Prostate gland (tissue), 2 donors: ENCODE data around the gene L3MBTL1. TPM values are rescaled to one million over a fixed set of nuclear protein-coding genes. Genes with fewer than 3 reads are reported as not detected.

Source experiments
- DNase-seq: peaks from one replicate; pipeline ENCODE4 v3.0.0-alpha.2; 2019; ENCODE audit warnings: low spot score
- H3K27ac ChIP-seq, 2 donors: fragments of 200-600 bp; sonication (generic); 2 replicates each; pipeline ENCODE4 v1.5.1; 2017 to 2019
- H3K27me3 ChIP-seq: fragments of 200-600 bp; sonication (generic); replicated peaks from 2 replicates; pipeline ENCODE4 v1.5.1; 2019; ENCODE audit not compliant: insufficient read depth
- H3K36me3 ChIP-seq, 2 donors: fragments of 200-600 bp; sonication (generic); 1 replicate in 1 of 2; 2 replicates in 1 of 2; pipeline versions ENCODE4 v1.5.1 to v1.8.1; 2017 to 2019
- H3K4me1 ChIP-seq: fragments of 200-600 bp; sonication (generic); replicated peaks from 2 replicates; pipeline ENCODE4 v1.5.1; 2019
- H3K4me3 ChIP-seq, 2 donors: fragments of 200-600 bp; sonication (generic); 2 replicates each; pipeline ENCODE4 v1.5.1; 2017 to 2019
- H3K9me3 ChIP-seq: fragments of 200-600 bp; sonication (generic); 2 replicates; pipeline ENCODE4 v1.5.1; 2017
- POLR2A ChIP-seq: fragments of 450-650 bp; IDR thresholded peaks from one replicate; pipeline ENCODE4 v1.6.1; 2016; ENCODE audit warnings: antibody characterized with exemption, mild to moderate bottlenecking
- POLR2AphosphoS5 ChIP-seq: sonication (generic); formaldehyde crosslinking; IDR thresholded peaks from one replicate; pipeline ENCODE4 v1.6.1; 2017; ENCODE audit warnings: antibody characterized with exemption
- WGBS: methylation state at CpG from one replicate; pipeline ENCODE4 v1.1.5; 2018; 5-methylcytosine and 5-hydroxymethylcytosine counted together
- intact Hi-C: fragments of 100-400 bp; cut with DNase I; formaldehyde crosslinking; loops from one replicate; pipeline ENCODE4 v1.14.2; 2022
- total RNA-seq, 2 donors: library from RNA; depleted of rRNA; stranded (reverse); fragments of >200 nt; gene quantifications; one replicate each; pipeline ENCODE4 v1.1.0, GENCODE V29; 2016
- TF ChIP-seq, protein P1 (sequence below), 4 experiments: fragments of 200-600 bp in 2 of 4; fragments of 450-650 bp in 2 of 4; sonication (generic) in 2 of 4; IDR thresholded peaks; 1 replicate in 3 of 4; 2 replicates in 1 of 4; pipeline ENCODE4 v1.5.1; 2016 to 2019; ENCODE audit warnings: antibody characterized with exemption in 4 of 4, mild to moderate bottlenecking in 2 of 4, moderate library complexity in 2 of 4

The L3MBTL1 gene
- total RNA-seq, 2 donors from 2014 or later: 10.2 to 38.8 TPM

DNA sequence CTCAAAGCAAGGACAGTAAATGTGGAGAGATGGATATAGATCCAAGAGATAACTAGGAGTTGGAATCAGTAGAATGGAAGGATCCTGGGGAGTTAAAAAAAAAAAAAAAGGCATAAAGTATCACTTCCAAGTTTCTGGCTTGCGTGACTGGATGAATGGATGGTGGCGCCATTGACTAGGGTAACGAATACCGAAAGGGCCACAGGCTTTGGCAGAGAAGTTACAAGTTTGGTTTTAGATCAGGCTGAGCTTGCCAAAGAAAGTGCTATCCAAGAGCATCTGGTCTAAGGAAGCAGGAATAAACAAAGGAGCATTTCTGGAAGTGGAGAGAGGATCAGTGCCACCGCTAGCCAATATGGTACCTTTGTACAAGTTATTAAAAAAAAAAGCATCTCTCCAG is 17.5 kb downstream of the L3MBTL1 start:
- intact Hi-C loops: no loop called here
- H3K27me3 ChIP-seq: no peaks in the 10 kb centered on the region
- WGBS: 60% methylated on average over 5 of the region's 5 CpGs
- no peak for DNase-seq
- no peaks in the 10 kb centered on the region for H3K36me3 ChIP-seq
- no peak overlapping the region for H3K4me3 ChIP-seq
- H3K9me3 ChIP-seq: no peaks in the 10 kb centered on the region
- TF ChIP-seq, protein P1, sequence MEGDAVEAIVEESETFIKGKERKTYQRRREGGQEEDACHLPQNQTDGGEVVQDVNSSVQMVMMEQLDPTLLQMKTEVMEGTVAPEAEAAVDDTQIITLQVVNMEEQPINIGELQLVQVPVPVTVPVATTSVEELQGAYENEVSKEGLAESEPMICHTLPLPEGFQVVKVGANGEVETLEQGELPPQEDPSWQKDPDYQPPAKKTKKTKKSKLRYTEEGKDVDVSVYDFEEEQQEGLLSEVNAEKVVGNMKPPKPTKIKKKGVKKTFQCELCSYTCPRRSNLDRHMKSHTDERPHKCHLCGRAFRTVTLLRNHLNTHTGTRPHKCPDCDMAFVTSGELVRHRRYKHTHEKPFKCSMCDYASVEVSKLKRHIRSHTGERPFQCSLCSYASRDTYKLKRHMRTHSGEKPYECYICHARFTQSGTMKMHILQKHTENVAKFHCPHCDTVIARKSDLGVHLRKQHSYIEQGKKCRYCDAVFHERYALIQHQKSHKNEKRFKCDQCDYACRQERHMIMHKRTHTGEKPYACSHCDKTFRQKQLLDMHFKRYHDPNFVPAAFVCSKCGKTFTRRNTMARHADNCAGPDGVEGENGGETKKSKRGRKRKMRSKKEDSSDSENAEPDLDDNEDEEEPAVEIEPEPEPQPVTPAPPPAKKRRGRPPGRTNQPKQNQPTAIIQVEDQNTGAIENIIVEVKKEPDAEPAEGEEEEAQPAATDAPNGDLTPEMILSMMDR (IDR thresholded peaks at IDR 0.05): no peak
- TF ChIP-seq POLR2A (no peak), POLR2AphosphoS5 (no peak)
- H3K4me1 ChIP-seq: no peaks in the 10 kb centered on the region
- H3K27ac ChIP-seq: no peak overlapping the region

DNA sequence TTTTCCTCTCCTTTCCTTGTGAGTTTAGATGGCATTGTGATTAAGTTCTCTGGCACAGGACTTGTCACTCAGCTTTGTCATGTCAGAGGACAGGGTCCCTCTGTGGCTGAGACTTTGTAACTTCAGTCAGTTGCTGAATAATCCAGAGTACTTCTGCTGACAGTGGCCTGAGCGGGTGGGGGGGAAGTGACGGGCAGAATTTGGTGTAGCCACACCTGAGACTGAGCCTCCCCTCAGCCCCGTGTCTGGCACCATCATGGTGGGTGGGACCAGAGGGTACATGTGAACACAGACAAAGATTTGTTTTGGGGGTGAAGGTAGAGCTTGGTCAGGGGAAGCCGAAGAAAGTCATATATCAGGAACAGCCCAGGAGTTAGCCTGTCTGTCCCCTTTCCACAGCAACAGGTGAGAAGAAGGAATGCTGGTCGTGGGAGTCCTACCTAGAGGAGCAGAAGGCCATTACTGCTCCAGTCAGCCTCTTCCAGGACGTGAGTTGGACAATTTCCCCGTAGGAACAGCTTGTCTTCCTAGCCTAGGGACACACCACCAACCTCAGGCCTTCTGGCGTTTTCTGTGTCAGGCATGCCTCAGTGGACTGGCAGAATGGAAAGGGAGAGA is 20.9 kb downstream of the L3MBTL1 start:
- Histone ChIP-seq H3K27ac (no peak overlapping the region), H3K36me3 (no peaks in the 10 kb centered on the region), H3K9me3 (no peaks in the 10 kb centered on the region), H3K27me3 (no peaks in the 10 kb centered on the region), H3K4me1 (no peaks in the 10 kb centered on the region), H3K4me3 (no peak overlapping the region)
- intact Hi-C loops: no loop called here
- TF ChIP-seq POLR2AphosphoS5 (no peak), POLR2A (no peak)
- TF ChIP-seq, protein P1 (IDR thresholded peaks at IDR 0.05): no peak
- 84% methylated on average over 8 of the region's 8 CpGs for WGBS
- no peak for DNase-seq

DNA sequence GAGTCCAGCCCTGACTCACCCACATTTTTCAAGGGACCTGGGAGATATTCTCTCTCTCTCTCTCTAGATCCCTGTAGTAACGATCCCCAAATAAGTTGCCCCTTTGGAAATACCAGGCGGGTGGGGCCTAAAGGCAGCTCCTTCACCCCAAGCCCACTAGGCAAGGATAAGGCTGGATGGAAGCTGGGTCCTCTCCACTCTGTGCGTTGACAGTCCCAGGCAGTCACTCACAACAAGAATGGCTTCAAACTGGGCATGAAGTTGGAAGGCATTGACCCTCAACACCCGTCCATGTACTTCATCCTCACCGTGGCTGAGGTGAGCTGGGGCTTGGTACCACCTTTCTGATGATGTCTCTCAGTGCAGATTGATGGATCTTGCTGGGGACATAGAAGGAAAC is 21.6 kb downstream of the L3MBTL1 start:
- DNase-seq: no peak
- 90% methylated on average over 5 of the region's 5 CpGs for WGBS

DNA sequence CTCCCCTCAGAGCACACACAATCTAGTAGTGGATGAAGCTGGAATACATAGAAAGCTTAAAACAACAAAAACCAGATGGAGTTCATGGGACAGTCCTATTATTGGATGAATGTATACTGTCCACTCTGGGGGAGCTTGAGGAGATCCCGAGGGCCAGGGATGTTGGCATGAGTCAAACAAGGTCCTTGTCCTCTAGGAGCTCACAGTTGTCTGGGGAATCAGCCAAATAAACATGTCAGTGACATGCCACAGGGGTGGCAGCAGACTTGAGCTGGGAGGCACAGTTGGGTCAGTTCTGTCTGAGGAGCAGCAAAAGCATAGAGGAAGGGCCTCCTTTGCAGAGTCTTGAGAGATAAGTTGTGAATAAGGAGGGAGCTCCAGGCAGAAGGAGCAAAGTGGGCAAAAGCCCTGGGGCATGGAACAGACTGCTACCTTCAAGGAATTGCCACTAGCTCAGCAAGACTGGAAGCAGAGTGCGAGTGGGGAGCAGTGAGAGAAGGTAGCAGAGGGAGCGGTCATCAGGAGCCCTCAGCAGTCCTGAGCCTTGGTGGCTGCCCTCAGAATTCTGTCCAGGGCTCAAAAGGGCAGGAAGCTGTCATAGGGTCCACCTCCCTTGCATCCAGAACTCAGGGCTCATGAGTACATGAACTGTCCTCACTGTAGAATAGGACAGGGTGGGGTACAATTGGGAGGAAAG is 22.1 kb downstream of the L3MBTL1 start:
- no peaks in the 10 kb centered on the region for H3K9me3 ChIP-seq
- H3K36me3 ChIP-seq: no peaks in the 10 kb centered on the region
- 86% methylated on average over 3 of the region's 3 CpGs for WGBS
- H3K27me3 ChIP-seq: no peaks in the 10 kb centered on the region
- intact Hi-C loops: no loop called here
- no peak for TF ChIP-seq POLR2A
- TF ChIP-seq POLR2AphosphoS5: no peak
- TF ChIP-seq, protein P1 (IDR thresholded peaks at IDR 0.05): no peak
- DNase-seq: no peak
- no peak overlapping the region for H3K4me3 ChIP-seq
- no peaks in the 10 kb centered on the region for H3K4me1 ChIP-seq
- H3K27ac ChIP-seq: no peak overlapping the region

More for the DNA sequence above, 21.6 kb downstream of the L3MBTL1 start:
- intact Hi-C loops: no loop called here
- no peaks in the 10 kb centered on the region for H3K36me3 ChIP-seq
- no peaks in the 10 kb centered on the region for H3K9me3 ChIP-seq
- H3K4me3 ChIP-seq: no peak overlapping the region
- H3K4me1 ChIP-seq: no peaks in the 10 kb centered on the region
- no peak overlapping the region for H3K27ac ChIP-seq
- H3K27me3 ChIP-seq: no peaks in the 10 kb centered on the region
- TF ChIP-seq POLR2AphosphoS5 (no peak), POLR2A (no peak)
- TF ChIP-seq, protein P1 (IDR thresholded peaks at IDR 0.05): no peak
